K562 (cell line): ENCODE results near the gene MYH7. TPM values are rescaled to one million over a fixed set of nuclear protein-coding genes. Genes with fewer than 3 reads are reported as not detected.

Source experiments
- ATAC-seq: fragments of 200-7000 bp; cut with Tn5 transposase; 3 replicates; pipeline ENCODE4 v1.9.1; 2020; ENCODE audit warnings: moderate library complexity
- BruUV-seq: library from RNA; stranded (reverse); fragments of 400-500 nt; replicated peaks from 2 replicates; lab custom pipeline; 2021; lab: Mats Ljungman, UMichigan
- CTCF ChIA-PET: fragments of 300-600 bp; formaldehyde crosslinking; extraction: SDS; loops from one replicate; lab custom pipeline; 2021; ENCODE audit warnings: low intra/inter-chr PET ratio; lab: Yijun Ruan, JAX
- POLR2A ChIA-PET: fragments of 300-600, 350-650 bp; sonication (Branson Sonifier 250); formaldehyde crosslinking; extraction: SDS; loops from one replicate; lab custom pipeline; 2021; ENCODE audit warnings: antibody characterized with exemption, inconsistent platforms; lab: Yijun Ruan, JAX
- DNase-seq, 4 experiments: peaks; one replicate each; pipeline versions ENCODE4 v3.0.0 to v3.0.0-alpha.2; 2011 to 2018; ENCODE audit warnings: low spot score in 3 of 4, mixed read lengths in 3 of 4; ENCODE audit errors: extremely low read depth in 1 of 4
- FAIRE-seq: peaks from 2 replicates; lab custom pipeline; 2011; peaks lifted over from hg19 to GRCh38; lab: Jason Lieb, UNC
- H2AFZ ChIP-seq: 2 replicates; pipeline ENCODE4 v1.6.0; 2011; ENCODE audit warnings: low read depth, low read length, control low read depth, inconsistent platforms
- H3K27ac ChIP-seq: fragments of 200-600 bp; 3 replicates; pipeline ENCODE4 v1.8.0; 2011; ENCODE audit warnings: low read depth, mild to moderate bottlenecking, control low read depth, inconsistent platforms, low read length, moderate library complexity, mixed read lengths; ENCODE audit errors: extremely low read depth
- H3K27me3 ChIP-seq, 2 experiments: fragments of 300-600 bp in 1 of 2; 2 replicates in 1 of 2; 3 replicates in 1 of 2; pipeline versions ENCODE4 v1.6.0 to v1.8.0; 2011; ENCODE audit warnings: inconsistent platforms in 2 of 2, low read length in 2 of 2, mild to moderate bottlenecking in 1 of 2, mixed read lengths in 1 of 2, moderate library complexity in 1 of 2; ENCODE audit not compliant: control insufficient read depth in 2 of 2, insufficient read depth in 2 of 2
- H3K36me3 ChIP-seq: fragments of 300-600 bp; 3 replicates; pipeline ENCODE4 v1.8.0; 2011; ENCODE audit warnings: mild to moderate bottlenecking, low read length, inconsistent platforms; ENCODE audit not compliant: control insufficient read depth, insufficient read depth
- H3K4me1 ChIP-seq, 2 experiments: fragments of 200-600 bp in 1 of 2; replicated peaks in 1 of 2; 2 replicates in 1 of 2; 3 replicates in 1 of 2; pipeline versions ENCODE4 v1.5.1 to v1.8.0; 2011; ENCODE audit warnings: inconsistent platforms in 2 of 2, low read length in 2 of 2, mild to moderate bottlenecking in 1 of 2, mixed read lengths in 1 of 2, moderate library complexity in 1 of 2; ENCODE audit not compliant: control insufficient read depth in 2 of 2, insufficient read depth in 2 of 2
- H3K4me2 ChIP-seq: 2 replicates; pipeline ENCODE4 v1.6.1; 2011; ENCODE audit warnings: low read length, control low read depth, inconsistent platforms, mixed read lengths; ENCODE audit not compliant: insufficient read depth
- H3K4me3 ChIP-seq: fragments of 200-600 bp; sonication (generic), shearing (Covaris generic); 2 replicates; pipeline ENCODE4 v1.5.1; 2016; ENCODE audit warnings: control low read depth, inconsistent platforms
- H3K79me2 ChIP-seq: fragments of 200-600 bp; 3 replicates; pipeline ENCODE4 v1.8.0; 2011; ENCODE audit warnings: low read length, inconsistent platforms; ENCODE audit not compliant: control insufficient read depth, insufficient read depth
- H3K9ac ChIP-seq, 2 experiments: 2 replicates each; pipeline versions ENCODE4 v1.6.0 to v1.6.1; 2011; ENCODE audit warnings: low read depth in 2 of 2, low read length in 2 of 2, control low read depth in 1 of 2, inconsistent platforms in 1 of 2, mild to moderate bottlenecking in 1 of 2, mixed read lengths in 1 of 2; ENCODE audit not compliant: insufficient read depth in 1 of 2
- H3K9me1 ChIP-seq: one replicate; pipeline ENCODE4 v1.6.0; 2011; ENCODE audit warnings: inconsistent platforms, mild to moderate bottlenecking, low read length, moderate library complexity; ENCODE audit not compliant: control insufficient read depth, insufficient read depth
- H3K9me3 ChIP-seq: replicated peaks from 2 replicates; pipeline ENCODE4 v1.5.1; 2011; ENCODE audit warnings: low read depth, low read length, inconsistent platforms; ENCODE audit not compliant: control insufficient read depth, insufficient read depth
- H4K20me1 ChIP-seq: replicated peaks from 2 replicates; pipeline ENCODE4 v1.6.1; 2011; ENCODE audit warnings: low read length, inconsistent platforms, mixed read lengths; ENCODE audit not compliant: control insufficient read depth, insufficient read depth
- CEBPG ChIP-seq, 3 experiments: fragments of 200-800 bp in 1 of 3; sonication (Bioruptor generic) in 1 of 3; sonication (generic) in 1 of 3; formaldehyde crosslinking in 1 of 3; IDR thresholded peaks in 2 of 3; conservative IDR thresholded peaks in 1 of 3; 2 replicates each; pipeline versions ENCODE4 v1.6.1 to v1.8.0; 2016 to 2022; ENCODE audit warnings: missing compliant biosample characterization in 2 of 3, missing genetic modification characterization in 2 of 3, mild to moderate bottlenecking in 1 of 3, missing genetic modification reagents in 1 of 3
- DNMT1 ChIP-seq: fragments of 450-650 bp; IDR thresholded peaks from 2 replicates; pipeline ENCODE4 v1.6.1; 2016; ENCODE audit warnings: antibody characterized with exemption, mild to moderate bottlenecking
- EGR1 ChIP-seq: fragments of 450-650 bp; conservative IDR thresholded peaks from 2 replicates; pipeline ENCODE4 v1.6.1; 2017; ENCODE audit warnings: mild to moderate bottlenecking
- NFYB ChIP-seq: IDR thresholded peaks from 2 replicates; pipeline ENCODE4 v1.6.1; 2011; ENCODE audit warnings: mild to moderate bottlenecking, moderate library complexity; ENCODE audit not compliant: insufficient read length; ENCODE audit errors: extremely low read depth
- NR1H2 ChIP-seq: sonication (generic); formaldehyde crosslinking; IDR thresholded peaks from 2 replicates; pipeline ENCODE4 v1.4.0; 2020; ENCODE audit warnings: mild to moderate bottlenecking, missing genetic modification reagents
- SMARCE1 ChIP-seq: fragments of 450-650 bp; IDR thresholded peaks from 2 replicates; pipeline ENCODE4 v1.7.1; 2016; ENCODE audit warnings: mild to moderate bottlenecking
- TCF7L2 ChIP-seq: fragments of 150-350 bp; IDR thresholded peaks from 2 replicates; pipeline ENCODE4 v1.6.1; 2016; ENCODE audit warnings: low read depth, mild to moderate bottlenecking, low read length, moderate library complexity
- ZNF12 ChIP-seq: sonication (generic); formaldehyde crosslinking; IDR thresholded peaks from 2 replicates; pipeline ENCODE4 v1.4.0; 2020; ENCODE audit warnings: mild to moderate bottlenecking, missing genetic modification reagents
- WGBS: fragments of 100-300 bp; shearing (Covaris generic); methylation state at CpG from one replicate; pipeline ENCODE4 v1.1.6; 2016; ENCODE audit warnings: low coverage, mixed read lengths; ENCODE audit not compliant: insufficient coverage; ENCODE audit errors: missing lambda C conversion rate; 5-methylcytosine and 5-hydroxymethylcytosine counted together
- in situ Hi-C: fragments of 300-500 bp; cut with MboI; formaldehyde crosslinking; loops from 4 replicates; pipeline ENCODE4 v1.15.0; 2018; ENCODE audit warnings: inconsistent platforms, mixed read lengths
- intact Hi-C: fragments of 100-400 bp; cut with micrococcal nuclease; formaldehyde crosslinking; loops from 2 replicates; pipeline ENCODE4 v1.14.2; 2022
- polyA plus RNA-seq, 8 experiments: library from polyadenylated mRNA; depleted of rRNA in 4 of 8; stranded (reverse) in 5 of 8; unstranded in 3 of 8; fragments of >200 nt; fragmentation: Nextera tagmentation in 2 of 8; fragmentation: Illumina TruSeq in 1 of 8; extraction: Ambion mirVana in 2 of 8; extraction: Trizol in 1 of 8; gene quantifications; 2 replicates each; pipeline versions ENCODE4 v1.2.1 to v1.2.3, GENCODE V29; 2011 to 2014; ENCODE audit warnings: inconsistent platforms in 1 of 8, missing spikeins in 1 of 8
- total RNA-seq, 7 experiments: library from RNA; depleted of rRNA in 6 of 7; stranded (reverse); fragments of >200 nt in 6 of 7; fragmentation: Illumina TruSeq in 2 of 7; extraction: Trizol in 2 of 7; gene quantifications; 2 replicates each; pipeline versions ENCODE4 v1.2.1 to v1.2.3, GENCODE V29; 2011 to 2021; ENCODE audit warnings: low replicate concordance in 1 of 7
- TF ChIP-seq, protein P1 (sequence below): fragments of 250-450 bp; sonication (Bioruptor Pico); IDR thresholded peaks from 2 replicates; pipeline ENCODE4 v1.5.0; 2021
- TF ChIP-seq, protein P2 (sequence below), 2 experiments: fragments of 250-450 bp in 1 of 2; fragments of 450-650 bp in 1 of 2; sonication (Bioruptor Pico) in 1 of 2; IDR thresholded peaks; 2 replicates each; pipeline versions ENCODE4 v1.6.1 to v1.8.0; 2016 to 2021; ENCODE audit warnings: mild to moderate bottlenecking in 2 of 2, moderate library complexity in 2 of 2, missing compliant biosample characterization in 1 of 2, missing genetic modification characterization in 1 of 2
- TF ChIP-seq, protein P3 (sequence below): sonication (generic); formaldehyde crosslinking; IDR thresholded peaks from 2 replicates; pipeline ENCODE4 v1.8.1; 2023; ENCODE audit warnings: missing genetic modification reagents, mild to moderate bottlenecking, borderline replicate concordance

The MYH7 gene
- total and polyA plus RNA-seq, 9 of the 15 experiments (the other 6 are each of a cell fraction or from before 2014, with no cell fraction given) = not detected

DNA sequence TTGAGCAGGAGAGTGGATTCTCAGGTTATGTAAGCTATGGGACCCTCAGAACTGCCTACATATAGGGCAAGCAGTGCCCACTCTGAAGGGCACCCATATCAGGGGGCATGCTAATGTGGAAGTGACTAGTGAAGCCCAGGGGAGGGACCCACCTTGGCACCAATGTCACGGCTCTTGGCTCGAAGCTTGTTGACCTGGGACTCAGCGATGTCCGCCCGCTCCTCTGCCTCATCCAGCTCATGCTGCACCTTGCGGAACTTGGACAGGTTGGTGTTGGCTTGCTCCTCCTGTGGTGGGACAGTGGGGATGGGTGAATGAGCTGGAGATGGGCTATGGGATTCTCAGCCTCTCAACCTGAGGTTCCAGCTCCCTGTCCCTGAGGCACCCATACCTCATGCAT lies 53.2 kb downstream of the MYH7 start:
- ATAC-seq = no peak
- TF ChIP-seq EGR1 (no peak), CEBPG (CRISPR knock-in tag; IDR thresholded peaks at IDR 0.05) (no peak), CEBPG (tag; conservative IDR thresholded peaks at IDR 0.05 in 1 of 2, IDR thresholded peaks at IDR 0.05 in 1 of 2) (no peak), SMARCE1 (no peak), NR1H2 (CRISPR knock-in tag) (no peak), ZNF12 (no peak), NFYB (no peak), TCF7L2 (no peak), DNMT1 (no peak)
- TF ChIP-seq, protein P1, sequence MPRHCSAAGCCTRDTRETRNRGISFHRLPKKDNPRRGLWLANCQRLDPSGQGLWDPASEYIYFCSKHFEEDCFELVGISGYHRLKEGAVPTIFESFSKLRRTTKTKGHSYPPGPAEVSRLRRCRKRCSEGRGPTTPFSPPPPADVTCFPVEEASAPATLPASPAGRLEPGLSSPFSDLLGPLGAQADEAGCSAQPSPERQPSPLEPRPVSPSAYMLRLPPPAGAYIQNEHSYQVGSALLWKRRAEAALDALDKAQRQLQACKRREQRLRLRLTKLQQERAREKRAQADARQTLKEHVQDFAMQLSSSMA (CRISPR knock-in tag) = no peak
- TF ChIP-seq, protein P2, sequence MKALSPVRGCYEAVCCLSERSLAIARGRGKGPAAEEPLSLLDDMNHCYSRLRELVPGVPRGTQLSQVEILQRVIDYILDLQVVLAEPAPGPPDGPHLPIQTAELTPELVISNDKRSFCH (CRISPR knock-in tag; IDR thresholded peaks at IDR 0.05) = no peak
- TF ChIP-seq, protein P2 (tag; IDR thresholded peaks at IDR 0.05) = no peak
- TF ChIP-seq, protein P3, sequence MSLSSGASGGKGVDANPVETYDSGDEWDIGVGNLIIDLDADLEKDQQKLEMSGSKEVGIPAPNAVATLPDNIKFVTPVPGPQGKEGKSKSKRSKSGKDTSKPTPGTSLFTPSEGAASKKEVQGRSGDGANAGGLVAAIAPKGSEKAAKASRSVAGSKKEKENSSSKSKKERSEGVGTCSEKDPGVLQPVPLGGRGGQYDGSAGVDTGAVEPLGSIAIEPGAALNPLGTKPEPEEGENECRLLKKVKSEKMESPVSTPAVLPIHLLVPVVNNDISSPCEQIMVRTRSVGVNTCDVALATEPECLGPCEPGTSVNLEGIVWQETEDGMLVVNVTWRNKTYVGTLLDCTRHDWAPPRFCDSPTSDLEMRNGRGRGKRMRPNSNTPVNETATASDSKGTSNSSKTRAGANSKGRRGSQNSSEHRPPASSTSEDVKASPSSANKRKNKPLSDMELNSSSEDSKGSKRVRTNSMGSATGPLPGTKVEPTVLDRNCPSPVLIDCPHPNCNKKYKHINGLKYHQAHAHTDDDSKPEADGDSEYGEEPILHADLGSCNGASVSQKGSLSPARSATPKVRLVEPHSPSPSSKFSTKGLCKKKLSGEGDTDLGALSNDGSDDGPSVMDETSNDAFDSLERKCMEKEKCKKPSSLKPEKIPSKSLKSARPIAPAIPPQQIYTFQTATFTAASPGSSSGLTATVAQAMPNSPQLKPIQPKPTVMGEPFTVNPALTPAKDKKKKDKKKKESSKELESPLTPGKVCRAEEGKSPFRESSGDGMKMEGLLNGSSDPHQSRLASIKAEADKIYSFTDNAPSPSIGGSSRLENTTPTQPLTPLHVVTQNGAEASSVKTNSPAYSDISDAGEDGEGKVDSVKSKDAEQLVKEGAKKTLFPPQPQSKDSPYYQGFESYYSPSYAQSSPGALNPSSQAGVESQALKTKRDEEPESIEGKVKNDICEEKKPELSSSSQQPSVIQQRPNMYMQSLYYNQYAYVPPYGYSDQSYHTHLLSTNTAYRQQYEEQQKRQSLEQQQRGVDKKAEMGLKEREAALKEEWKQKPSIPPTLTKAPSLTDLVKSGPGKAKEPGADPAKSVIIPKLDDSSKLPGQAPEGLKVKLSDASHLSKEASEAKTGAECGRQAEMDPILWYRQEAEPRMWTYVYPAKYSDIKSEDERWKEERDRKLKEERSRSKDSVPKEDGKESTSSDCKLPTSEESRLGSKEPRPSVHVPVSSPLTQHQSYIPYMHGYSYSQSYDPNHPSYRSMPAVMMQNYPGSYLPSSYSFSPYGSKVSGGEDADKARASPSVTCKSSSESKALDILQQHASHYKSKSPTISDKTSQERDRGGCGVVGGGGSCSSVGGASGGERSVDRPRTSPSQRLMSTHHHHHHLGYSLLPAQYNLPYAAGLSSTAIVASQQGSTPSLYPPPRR (CRISPR knock-in tag) = no peak
- BruUV-seq = no TSS peak
- H3K9ac ChIP-seq = no peak overlapping the region
- H3K4me2 ChIP-seq = no peak overlapping the region
- H3K9me3 ChIP-seq = no peaks in the 10 kb centered on the region
- POLR2A ChIA-PET = interaction anchor here (0.7 kb wide), 1 partner anchor 11 kb away, joined by 3 read pairs; no protein-coding TSS in a partner anchor
- no peak overlapping the region for H3K4me3 ChIP-seq
- H3K27me3 ChIP-seq = peaks cover 7 to 57% of the 10 kb centered on the region in 2 experiments; a peak in 4 of 5 replicates
- no peak for DNase-seq
- 0% methylated on average over 2 of the region's 6 CpGs for WGBS
- H3K4me1 ChIP-seq = peaks cover 0 to 16% of the 10 kb centered on the region in 2 experiments; a peak in 2 of 5 replicates
- no peaks in the 10 kb centered on the region for H3K9me1 ChIP-seq
- intact Hi-C loops (no loop called here), in situ Hi-C loops (loop anchor here (10.0 kb wide), 1 partner anchor 117 kb away; no protein-coding TSS in a partner anchor)
- no peak for FAIRE-seq
- H3K27ac ChIP-seq = no peak overlapping the region
- H4K20me1 ChIP-seq = no peaks in the 10 kb centered on the region; the same call in 1 of the 2 replicates
- CTCF ChIA-PET = interaction anchor here (0.6 to 3.8 kb wide), 2 partner anchors 262 to 809 kb away, joined by 3 to 19 read pairs; partner anchors contain the start of gene CEBPE
- no peaks in the 10 kb centered on the region for H3K79me2 ChIP-seq
- H2AFZ ChIP-seq = no peak overlapping the region
- H3K36me3 ChIP-seq = no peaks in the 10 kb centered on the region
